B cell (primary cell): ENCODE results near the gene SYT11. TPM values are rescaled to one million over a fixed set of nuclear protein-coding genes. Genes with fewer than 3 reads are reported as not detected.
A peak's percentile ranks its signal among the peaks of the same experiment; 100 is the strongest.

Experiments used
- ATAC-seq: fragments of 200-7000 bp; cut with Tn5 transposase; one replicate; pipeline ENCODE4 v1.10.0; 2021; ENCODE audit warnings: low read depth, mild to moderate bottlenecking, moderate number of reproducible peaks, moderate library complexity
- CTCF ChIA-PET: fragments of 350-600 bp; sonication (Branson Sonifier 250); formaldehyde crosslinking; loops from one replicate; lab custom pipeline; 2021; ENCODE audit warnings: antibody characterized with exemption, inconsistent platforms; lab: Charles Lee
- POLR2A ChIA-PET: fragments of 350-600 bp; sonication (Branson Sonifier 250); formaldehyde crosslinking; loops from one replicate; lab custom pipeline; 2021; ENCODE audit warnings: antibody characterized with exemption; lab: Charles Lee
- DNase-seq: peaks from one replicate; pipeline ENCODE4 v3.0.0; 2013
- H2AFZ ChIP-seq: 2 replicates; pipeline ENCODE4 v1.6.1; 2012; ENCODE audit warnings: mild to moderate bottlenecking, low read depth, low read length; ENCODE audit not compliant: insufficient read depth, poor library complexity, severe bottlenecking
- H3K27ac ChIP-seq, 2 donors: 1 replicate in 1 of 2; 2 replicates in 1 of 2; pipeline ENCODE4 v1.5.1; 2012 to 2013; ENCODE audit warnings: low read length in 2 of 2, mild to moderate bottlenecking in 2 of 2, moderate library complexity in 1 of 2
- H3K27me3 ChIP-seq, 4 experiments: fragments of 200-600 bp in 1 of 4; sonication (generic) in 1 of 4; replicated peaks in 1 of 4; 1 replicate in 2 of 4; 2 replicates in 2 of 4; pipeline versions ENCODE4 v1.6.1 to v1.7.0; 2013 to 2016; ENCODE audit warnings: low read length in 3 of 4, mild to moderate bottlenecking in 2 of 4, mixed read lengths in 1 of 4, moderate library complexity in 1 of 4; ENCODE audit not compliant: insufficient read depth in 4 of 4, control insufficient read depth in 3 of 4; ENCODE audit errors: control extremely low read depth in 1 of 4
- H3K36me3 ChIP-seq, 2 experiments: replicated peaks in 1 of 2; 1 replicate in 1 of 2; 2 replicates in 1 of 2; pipeline versions ENCODE4 v1.6.1 to v1.7.1; 2013; ENCODE audit warnings: low read length in 1 of 2; ENCODE audit not compliant: insufficient read depth in 2 of 2, control insufficient read depth in 1 of 2; ENCODE audit errors: control extremely low read depth in 1 of 2, extremely low read depth in 1 of 2
- H3K4me1 ChIP-seq, 2 donors: fragments of 200-600 bp in 1 of 2; sonication (generic) in 1 of 2; 1 replicate in 1 of 2; 2 replicates in 1 of 2; pipeline versions ENCODE4 v1.5.1 to v1.6.1; 2013 to 2017; ENCODE audit warnings: low read length in 2 of 2; ENCODE audit not compliant: control insufficient read depth in 2 of 2, insufficient read depth in 2 of 2
- H3K4me2 ChIP-seq: replicated peaks from 2 replicates; pipeline ENCODE3; 2012; ENCODE audit warnings: mild to moderate bottlenecking, low read depth, low read length; ENCODE audit not compliant: poor library complexity, severe bottlenecking
- H3K4me3 ChIP-seq, 5 experiments: fragments of 200-600 bp in 1 of 5; sonication (generic) in 1 of 5; 1 replicate in 3 of 5; 2 replicates in 2 of 5; pipeline versions ENCODE4 v1.5.1 to v1.7.0; 2011 to 2016; ENCODE audit warnings: low read length in 4 of 5, mild to moderate bottlenecking in 4 of 5, low read depth in 2 of 5, control low read depth in 1 of 5, moderate library complexity in 1 of 5; ENCODE audit not compliant: insufficient read depth in 1 of 5; ENCODE audit errors: control extremely low read depth in 1 of 5, extremely low read depth in 1 of 5
- H3K79me2 ChIP-seq: fragments of 200-600 bp; sonication (generic); one replicate; pipeline ENCODE4 v1.6.0; 2016; ENCODE audit warnings: low read length; ENCODE audit not compliant: control insufficient read depth, insufficient read depth
- H3K9ac ChIP-seq: fragments of 200-600 bp; sonication (generic); 2 replicates; pipeline ENCODE4 v1.6.1; 2017; ENCODE audit warnings: mild to moderate bottlenecking, low read length, moderate library complexity
- H3K9me3 ChIP-seq, 3 donors: one replicate each; pipeline versions ENCODE4 v1.6.1 to v1.7.1; 2013; ENCODE audit warnings: low read length in 2 of 3; ENCODE audit not compliant: control insufficient read depth in 2 of 3, insufficient read depth in 1 of 3; ENCODE audit errors: control extremely low read depth in 1 of 3
- H4K20me1 ChIP-seq: 2 replicates; pipeline ENCODE4 v1.6.0; 2012; ENCODE audit warnings: mild to moderate bottlenecking, low read length; ENCODE audit not compliant: insufficient read depth, control insufficient read depth, poor library complexity, severe bottlenecking
- H3K27ac Mint-ChIP-seq: one replicate; pipeline ENCODE4 v1.8.0; 2021; ENCODE audit warnings: mixed read lengths
- H3K27me3 Mint-ChIP-seq: one replicate; pipeline ENCODE4 v1.8.0; 2021; ENCODE audit warnings: mixed read lengths
- H3K4me1 Mint-ChIP-seq: one replicate; pipeline ENCODE4 v1.8.0; 2021; ENCODE audit warnings: mixed read lengths
- H3K4me3 Mint-ChIP-seq: one replicate; pipeline ENCODE4 v1.8.0; 2021; ENCODE audit warnings: mixed read lengths
- H3K9me3 Mint-ChIP-seq: one replicate; pipeline ENCODE4 v1.8.0; 2022; ENCODE audit warnings: mixed read lengths; ENCODE audit not compliant: insufficient read depth
- CTCF ChIP-seq: fragments of 200-600 bp; IDR thresholded peaks from one replicate; pipeline ENCODE4 v1.8.0; 2022; ENCODE audit warnings: antibody characterized with exemption, mild to moderate bottlenecking
- EZH2 ChIP-seq: IDR thresholded peaks from 2 replicates; pipeline ENCODE4 v1.6.1; 2012; ENCODE audit warnings: borderline replicate concordance, low read depth, mild to moderate bottlenecking, moderate library complexity, low read length; ENCODE audit not compliant: insufficient read depth, poor library complexity, severe bottlenecking
- WGBS: methylation state at CpG from one replicate; pipeline ENCODE4 v1.1.5; 2013; ENCODE audit warnings: missing lambda C conversion rate; ENCODE audit not compliant: insufficient coverage; 5-methylcytosine and 5-hydroxymethylcytosine counted together
- intact Hi-C: fragments of 100-400 bp; cut with micrococcal nuclease; formaldehyde crosslinking; loops from one replicate; pipeline ENCODE4 v1.10.0; 2022
- polyA plus RNA-seq: library from polyadenylated mRNA; depleted of rRNA; stranded (reverse); fragments of >200 nt; gene quantifications from 2 replicates; pipeline ENCODE4 v1.2.3, GENCODE V29; 2012
- small RNA-seq: library from RNA; depleted of rRNA; stranded (forward); fragments of <200 nt; gene quantifications from one replicate; pipeline ENCODE3, GENCODE V24; 2012; ENCODE audit warnings: low replicate concordance, low read depth; ENCODE audit not compliant: insufficient read length
- total RNA-seq, 2 donors: library from RNA; stranded (reverse); fragments of 120-200 nt in 1 of 2; gene quantifications; 1 replicate in 1 of 2; 2 replicates in 1 of 2; pipeline versions ENCODE4 v1.2.3 to v1.2.4, GENCODE V29; 2013 to 2022

Gene SYT11
- total and polyA plus RNA-seq, 2 donors (not counting 1 experiment from before 2014, with no cell fraction given): 1.8 to 6.6 TPM

DNA sequence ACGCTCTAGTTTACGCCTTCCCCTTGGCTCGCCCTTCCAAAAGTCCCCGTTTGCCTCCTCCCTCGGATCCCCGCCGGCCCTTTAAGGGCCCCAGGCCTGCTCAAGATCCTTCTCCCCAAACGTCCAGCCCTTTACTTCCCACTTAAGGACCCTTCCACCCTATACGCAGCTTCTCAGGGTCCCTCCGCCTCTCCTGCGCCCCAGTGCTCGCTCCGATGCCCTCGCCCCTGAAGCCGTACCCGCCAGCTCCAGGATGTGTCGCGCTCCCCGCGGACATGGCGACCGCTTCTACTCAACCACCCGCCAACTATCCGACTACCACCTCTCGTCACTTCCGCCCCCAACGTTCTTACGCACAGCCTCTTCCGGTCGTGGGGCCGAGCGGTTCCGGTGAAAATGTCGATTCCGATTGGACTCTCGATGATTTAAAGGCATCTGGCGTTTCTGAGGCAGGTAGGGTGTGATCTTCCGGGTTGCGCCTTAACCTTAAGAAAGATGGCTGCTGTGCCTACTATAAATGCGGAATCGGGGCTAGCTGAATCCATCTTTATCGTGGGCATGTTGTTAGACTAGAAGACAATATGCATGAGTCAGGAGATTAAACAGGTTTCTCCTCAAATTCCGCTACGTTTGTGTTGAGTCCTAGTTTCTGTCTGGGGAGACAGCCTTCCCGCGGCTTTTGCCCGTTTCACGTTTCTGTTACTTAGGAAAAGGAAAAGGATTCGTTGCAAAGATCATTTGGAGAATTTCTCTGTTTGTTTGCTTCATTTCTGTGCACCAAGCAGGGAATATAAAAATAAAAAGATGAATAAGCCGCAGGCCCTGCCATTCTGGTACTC is 74.9 kb downstream of the SYT11 start, which contains the start of gene KHDC4:
TSS of gene KHDC4 (minus strand) at position 317 of the 839 bp plus-strand sequence. CDS start at position 277, 40 bp downstream.
- H3K4me3 ChIP-seq: peak within 1 kb of the TSS; percentile 79 to 97 (median 84)
- no peaks in the 10 kb centered on the region for H3K27me3 Mint-ChIP-seq
- H3K9me3 ChIP-seq: no peaks in the 10 kb centered on the region
- ATAC-seq (peak; percentile 93), DNase-seq (peak; percentile 98)
- H3K9me3 Mint-ChIP-seq: no peaks in the 10 kb centered on the region
- TF ChIP-seq EZH2: no peak
- TF ChIP-seq CTCF: peak; percentile 57
- ChIA-PET POLR2A (interaction anchor here (0.7 to 2.5 kb wide), 7 partner anchors 11 to 119 kb away, joined by 3 to 33 read pairs (median 10); partner anchors contain the start of gene ARHGEF2), CTCF (interaction anchor here (0.9 to 6.3 kb wide), 18 partner anchors 10 to 194 kb away, joined by 3 to 83 read pairs (median 5); partner anchors contain the start of gene ARHGEF2)
- H3K79me2 ChIP-seq: peaks cover 70% of the 10 kb centered on the region
- under 1% methylated on average over 49 of the region's 50 CpGs for WGBS
- intact Hi-C loops: loop anchor here (1.0 to 5.0 kb wide), 6 partner anchors 12 to 133 kb away; partner anchors contain the start of genes GON4L, LAMTOR2 and RIT1
- H3K27me3 ChIP-seq: no peaks in the 10 kb centered on the region
- H3K4me3 Mint-ChIP-seq: no peak within 1 kb of the TSS
- peak within 1 kb of the TSS; percentile 88 for H3K4me2 ChIP-seq
- H3K36me3 ChIP-seq: peaks cover 2 to 30% of the 10 kb centered on the region in 2 experiments
- H3K27ac Mint-ChIP-seq: peak within 1 kb of the TSS; percentile 54
- peaks cover 43 to 55% of the 10 kb centered on the region in 2 donors for H3K4me1 ChIP-seq
- peaks cover 20% of the 10 kb centered on the region for H4K20me1 ChIP-seq
- peak within 1 kb of the TSS; percentile 86 to 89 for H3K27ac ChIP-seq
- H3K9ac ChIP-seq: peak within 1 kb of the TSS; percentile 92
- H3K4me1 Mint-ChIP-seq: peaks cover 37% of the 10 kb centered on the region
- peak within 1 kb of the TSS; percentile 79 for H2AFZ ChIP-seq

Small RNA genes within 50 kb of the gene (small RNA-seq; reads per million reads assigned to genes)
- not detected for gene RF00015
- not detected for gene SCARNA4
- 405 reads per million, percentile 97 among the genes with 10 or more reads in this experiment for gene SNORA80E

Other genes starting within 250 kb of the SYT11 start
- 113 TPM in 2 replicates for gene MSTO1, start 249.3 kb upstream of the SYT11 start, total RNA-seq
- 79.3 and 79.5 TPM in 2 replicates for gene MSTO1, start 249.3 kb upstream of the SYT11 start, polyA plus RNA-seq
- 132 and 156 TPM in 2 replicates for gene YY1AP1, start 170.8 kb upstream of the SYT11 start, total RNA-seq
- 74.1 and 95.4 TPM in 2 replicates for gene YY1AP1, start 170.8 kb upstream of the SYT11 start, polyA plus RNA-seq
- 92.3 and 107 TPM in 2 replicates for gene DAP3, start 170.5 kb upstream of the SYT11 start, total RNA-seq
- 84.7 and 89.5 TPM in 2 replicates for gene DAP3, start 170.5 kb upstream of the SYT11 start, polyA plus RNA-seq
- 127 TPM in 2 replicates for gene GON4L, start 2.4 kb upstream of the SYT11 start, total RNA-seq
- gene GON4L, start 2.4 kb upstream of the SYT11 start, polyA plus RNA-seq: 54.4 and 57.7 TPM in 2 replicates
- 43.4 and 45.7 TPM in 2 replicates for gene RIT1, start 51.8 kb downstream of the SYT11 start, total RNA-seq
- gene RIT1, start 51.8 kb downstream of the SYT11 start, polyA plus RNA-seq: 14.2 and 28.6 TPM in 2 replicates
- gene KHDC4, start 74.8 kb downstream of the SYT11 start, total RNA-seq: 122 TPM in 2 replicates
- gene KHDC4, start 74.8 kb downstream of the SYT11 start, polyA plus RNA-seq: 47.3 and 51.3 TPM in 2 replicates
- gene RXFP4, start 82.1 kb downstream of the SYT11 start, total RNA-seq: 0.32 TPM in 1 of 2 replicates, not detected in the other
- 0.12 TPM in 1 of 2 replicates, not detected in the other for gene RXFP4, start 82.1 kb downstream of the SYT11 start, polyA plus RNA-seq
- gene ARHGEF2, start 119.0 kb downstream of the SYT11 start, total RNA-seq: 245 and 247 TPM in 2 replicates
- 241 and 269 TPM in 2 replicates for gene ARHGEF2, start 119.0 kb downstream of the SYT11 start, polyA plus RNA-seq
- gene SSR2, start 161.4 kb downstream of the SYT11 start, total RNA-seq: 160 and 161 TPM in 2 replicates
- gene SSR2, start 161.4 kb downstream of the SYT11 start, polyA plus RNA-seq: 359 and 386 TPM in 2 replicates
- 35.1 and 39.0 TPM in 2 replicates for gene UBQLN4, start 194.2 kb downstream of the SYT11 start, total RNA-seq
- 20.9 and 24.1 TPM in 2 replicates for gene UBQLN4, start 194.2 kb downstream of the SYT11 start, polyA plus RNA-seq
- gene LAMTOR2, start 195.2 kb downstream of the SYT11 start, total RNA-seq: 31.5 and 37.8 TPM in 2 replicates
- gene LAMTOR2, start 195.2 kb downstream of the SYT11 start, polyA plus RNA-seq: 27.9 and 55.9 TPM in 2 replicates
- 0.69 and 1.1 TPM in 2 replicates for gene RAB25, start 201.6 kb downstream of the SYT11 start, total RNA-seq
- 0.81 and 2.2 TPM in 2 replicates for gene RAB25, start 201.6 kb downstream of the SYT11 start, polyA plus RNA-seq
- 0.73 and 1.1 TPM in 2 replicates for gene MEX3A, start 222.9 kb downstream of the SYT11 start, total RNA-seq
- gene MEX3A, start 222.9 kb downstream of the SYT11 start, polyA plus RNA-seq: 0.22 and 0.27 TPM in 2 replicates